GM12864 (cell line): Measurements from ENCODE around the gene PAK6.

Source experiments
- DNase-seq: peaks from one replicate; pipeline ENCODE4 v3.0.0-alpha.2; 2011; ENCODE audit warnings: low read depth
- H3K4me3 ChIP-seq: 2 replicates; pipeline ENCODE4 v1.5.1; 2011; ENCODE audit warnings: mild to moderate bottlenecking, low read depth, low read length, control low read depth
- CTCF ChIP-seq: IDR thresholded peaks from 2 replicates; pipeline ENCODE4 v1.5.1; 2011; ENCODE audit warnings: low read depth, mild to moderate bottlenecking, moderate library complexity, low read length, control low read depth, inconsistent platforms; ENCODE audit errors: missing control alignments

Gene PAK6

GRCh38 chr15:40255033-40255432 lies 16.2 kb downstream of the PAK6 start:
- no peak for TF ChIP-seq CTCF
- DNase-seq = no peak
- H3K4me3 ChIP-seq = no peak overlapping the region

- H3K4me3 ChIP-seq = no peak overlapping the region
- DNase-seq = no peak
- TF ChIP-seq CTCF = no peak
Observed at GRCh38 chr15:40256638-40257235, 17.9 kb downstream of the PAK6 start.

- TF ChIP-seq CTCF = no peak
- no peak for DNase-seq
- no peak overlapping the region for H3K4me3 ChIP-seq
Observed at GRCh38 chr15:40257656-40258450, 19.0 kb downstream of the PAK6 start.

GRCh38 chr15:40258544-40258943 lies 19.7 kb downstream of the PAK6 start:
- no peak for TF ChIP-seq CTCF
- DNase-seq = no peak
- H3K4me3 ChIP-seq = no peak overlapping the region

GRCh38 chr15:40259021-40259420 lies 20.2 kb downstream of the PAK6 start:
- TF ChIP-seq CTCF = no peak
- DNase-seq = no peak
- no peak overlapping the region for H3K4me3 ChIP-seq

GRCh38 chr15:40263024-40263754 lies 24.3 kb downstream of the PAK6 start:
- TF ChIP-seq CTCF = no peak
- H3K4me3 ChIP-seq = no peak overlapping the region
- DNase-seq = no peak
